Measurements from ENCODE around the gene RPL6. TPM values are rescaled to one million over a fixed set of nuclear protein-coding genes. Genes with fewer than 3 reads are reported as not detected.

Gene RPL6
- total and polyA plus RNA-seq, 9 of the 15 experiments (the other 6 are each of a cell fraction or from before 2014, with no cell fraction given): 1,519 to 3,103 (median 2,396) TPM

DNA sequence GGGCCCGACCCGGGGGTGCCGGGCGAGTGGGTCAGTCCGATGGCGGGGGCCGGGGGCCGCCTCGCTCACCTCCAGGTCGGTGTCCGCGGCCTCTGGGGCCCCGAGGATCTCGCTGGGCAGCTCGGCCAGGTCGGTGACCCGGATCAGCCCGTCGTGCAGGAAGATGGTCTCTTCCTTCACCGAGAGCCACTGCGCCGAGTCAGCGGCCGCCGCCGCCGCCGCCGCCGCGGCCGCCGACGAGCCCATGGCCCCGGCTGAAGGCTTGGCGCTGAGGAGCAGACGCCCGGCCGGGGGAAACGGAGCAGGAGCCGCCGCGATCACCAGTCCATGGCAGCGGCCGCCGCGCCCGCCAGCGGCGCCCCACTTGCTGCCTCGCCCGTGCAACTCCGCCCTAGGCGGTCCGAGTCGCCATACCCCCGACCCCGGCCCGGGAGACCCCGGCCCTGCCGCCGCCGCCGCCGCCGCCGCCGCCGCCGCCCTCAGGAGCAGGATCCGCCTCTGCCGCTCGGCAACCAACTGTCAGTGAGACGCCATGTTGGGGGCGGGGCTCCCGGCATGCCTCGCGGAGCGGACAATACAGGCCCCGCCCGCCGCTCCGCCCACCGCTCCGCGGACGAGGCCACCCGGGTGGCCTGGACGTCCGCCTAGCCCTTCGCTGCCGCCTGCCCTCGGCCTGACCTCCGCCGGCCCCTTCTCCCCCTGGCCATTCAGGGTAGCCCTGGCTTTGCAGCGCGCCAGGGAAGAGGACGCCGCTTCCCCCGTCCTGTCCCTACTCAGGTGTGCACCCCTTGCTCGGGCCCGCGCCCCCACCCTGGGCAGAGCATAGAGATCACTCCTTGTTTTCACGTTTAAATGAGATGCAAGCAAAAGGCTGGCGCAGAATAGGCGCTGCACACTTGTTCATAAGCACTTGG lies 27.3 kb downstream of the RPL6 start, which contains the start of gene HECTD4 (continued):
- TF ChIP-seq SFPQ (IDR thresholded peaks at IDR 0.05; ENCODE audit: low read depth, low read length) (no peak), EGR1 (conservative IDR thresholded peaks at IDR 0.05) (peak; percentile 23; the same call in 1 of the 2 replicates), MYNN (IDR thresholded peaks at IDR 0.05) (no peak; the same call in 1 of the 2 replicates), MYNN (CRISPR knock-in tag; IDR thresholded peaks at IDR 0.05) (no peak), SMARCA5 (IDR thresholded peaks at IDR 0.05) (peak; percentile 74; the same call in 1 of the 2 replicates), POLR2G (IDR thresholded peaks at IDR 0.05; ENCODE audit: low read depth, low read length) (peak; percentile 96), ZKSCAN3 (CRISPR knock-in tag; IDR thresholded peaks at IDR 0.05) (no peak), ZNF79 (CRISPR knock-in tag; IDR thresholded peaks at IDR 0.05; ENCODE audit: low read depth) (no peak), BRD4 (IDR thresholded peaks at IDR 0.05) (no peak), REST (IDR thresholded peaks at IDR 0.05; ENCODE audit: borderline replicate concordance) (no peak), REST (CRISPR knock-in tag; IDR thresholded peaks at IDR 0.05; ENCODE audit: low read depth) (peak; percentile 29; the same call in 1 of the 2 replicates), TEAD1 (CRISPR knock-in tag; IDR thresholded peaks at IDR 0.05) (peak in 1 of 2 experiments; percentile 91; a peak in 2 of 4 replicates), HDGF (IDR thresholded peaks at IDR 0.05) (0 out of 2 replicates have a peak, but pooled peaks have one; percentile 61), ZNF121 (CRISPR knock-in tag; conservative IDR thresholded peaks at IDR 0.05) (peak; percentile 100)
- TF ChIP-seq, protein P1, sequence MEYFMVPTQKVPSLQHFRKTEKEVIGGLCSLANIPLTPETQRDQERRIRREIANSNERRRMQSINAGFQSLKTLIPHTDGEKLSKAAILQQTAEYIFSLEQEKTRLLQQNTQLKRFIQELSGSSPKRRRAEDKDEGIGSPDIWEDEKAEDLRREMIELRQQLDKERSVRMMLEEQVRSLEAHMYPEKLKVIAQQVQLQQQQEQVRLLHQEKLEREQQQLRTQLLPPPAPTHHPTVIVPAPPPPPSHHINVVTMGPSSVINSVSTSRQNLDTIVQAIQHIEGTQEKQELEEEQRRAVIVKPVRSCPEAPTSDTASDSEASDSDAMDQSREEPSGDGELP (CRISPR knock-in tag; IDR thresholded peaks at IDR 0.05; ENCODE audit: borderline replicate concordance): peak; percentile 67
- TF ChIP-seq, protein P2, sequence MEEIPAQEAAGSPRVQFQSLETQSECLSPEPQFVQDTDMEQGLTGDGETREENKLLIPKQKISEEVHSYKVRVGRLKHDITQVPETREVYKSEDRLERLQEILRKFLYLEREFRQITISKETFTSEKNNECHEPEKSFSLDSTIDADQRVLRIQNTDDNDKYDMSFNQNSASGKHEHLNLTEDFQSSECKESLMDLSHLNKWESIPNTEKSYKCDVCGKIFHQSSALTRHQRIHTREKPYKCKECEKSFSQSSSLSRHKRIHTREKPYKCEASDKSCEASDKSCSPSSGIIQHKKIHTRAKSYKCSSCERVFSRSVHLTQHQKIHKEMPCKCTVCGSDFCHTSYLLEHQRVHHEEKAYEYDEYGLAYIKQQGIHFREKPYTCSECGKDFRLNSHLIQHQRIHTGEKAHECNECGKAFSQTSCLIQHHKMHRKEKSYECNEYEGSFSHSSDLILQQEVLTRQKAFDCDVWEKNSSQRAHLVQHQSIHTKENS (CRISPR knock-in tag; IDR thresholded peaks at IDR 0.05): no peak

All from K562 (cell line).